K562 (cell line): ENCODE measurements around the gene ANO10. TPM values are rescaled to one million over a fixed set of nuclear protein-coding genes. Genes with fewer than 3 reads are reported as not detected.

ENCODE experiments used
- CBFA2T3 ChIP-seq: fragments of 450-650 bp; IDR thresholded peaks from 2 replicates; pipeline ENCODE4 v1.6.1; 2017
- ELF4 ChIP-seq: fragments of 450-650 bp; formaldehyde crosslinking; IDR thresholded peaks from 2 replicates; pipeline ENCODE4 v1.4.0; 2022; ENCODE audit warnings: missing genetic modification characterization
- MTF1 ChIP-seq: fragments of 250-450 bp; sonication (Bioruptor Pico); IDR thresholded peaks from 2 replicates; pipeline ENCODE4 v1.9.0; 2021; ENCODE audit warnings: moderate library complexity, mild to moderate bottlenecking, inconsistent platforms, borderline replicate concordance
- SMAD1 ChIP-seq: fragments of 150-350 bp; IDR thresholded peaks from 2 replicates; pipeline ENCODE4 v1.6.1; 2014; ENCODE audit warnings: low read length, low read depth; ENCODE audit not compliant: partially characterized antibody
- SPI1 ChIP-seq: IDR thresholded peaks from 2 replicates; pipeline ENCODE4 v1.6.1; 2011; ENCODE audit warnings: low read depth, low read length, control low read depth, borderline replicate concordance
- STAT5B ChIP-seq: fragments of 250-450 bp; sonication (Bioruptor Pico); IDR thresholded peaks from 2 replicates; pipeline ENCODE4 v1.8.0; 2021; ENCODE audit warnings: mild to moderate bottlenecking, inconsistent platforms
- ZEB2 ChIP-seq: fragments of 450-650 bp; IDR thresholded peaks from 2 replicates; pipeline ENCODE4 v1.6.1; 2016
- ZKSCAN1 ChIP-seq: fragments of 150-350 bp; IDR thresholded peaks from 2 replicates; pipeline ENCODE4 v1.6.1; 2016; ENCODE audit warnings: low read depth, low read length
- ZNF316 ChIP-seq: fragments of 450-650 bp; IDR thresholded peaks from 2 replicates; pipeline ENCODE4 v1.6.1; 2016
- polyA plus RNA-seq, 8 experiments: library from polyadenylated mRNA; depleted of rRNA in 4 of 8; stranded (reverse) in 5 of 8; unstranded in 3 of 8; fragments of >200 nt; fragmentation: Nextera tagmentation in 2 of 8; fragmentation: Illumina TruSeq in 1 of 8; extraction: Ambion mirVana in 2 of 8; extraction: Trizol in 1 of 8; gene quantifications; 2 replicates each; pipeline versions ENCODE4 v1.2.1 to v1.2.3, GENCODE V29; 2011 to 2014; ENCODE audit warnings: inconsistent platforms in 1 of 8, missing spikeins in 1 of 8
- total RNA-seq, 7 experiments: library from RNA; depleted of rRNA in 6 of 7; stranded (reverse); fragments of >200 nt in 6 of 7; fragmentation: Illumina TruSeq in 2 of 7; extraction: Trizol in 2 of 7; gene quantifications; 2 replicates each; pipeline versions ENCODE4 v1.2.1 to v1.2.3, GENCODE V29; 2011 to 2021; ENCODE audit warnings: low replicate concordance in 1 of 7
- TF ChIP-seq, protein P1 (sequence below): fragments of 200-600 bp; sonication (generic); IDR thresholded peaks from one replicate; pipeline ENCODE4 v1.6.1; 2012; ENCODE audit warnings: mild to moderate bottlenecking, low read depth, low read length, inconsistent platforms
- TF ChIP-seq, protein P2 (sequence below): IDR thresholded peaks from 2 replicates; pipeline ENCODE4 v1.6.1; 2012; ENCODE audit warnings: low read depth, low read length, improper control_type of control experiment, borderline replicate concordance
- TF ChIP-seq, protein P3 (sequence below), 3 experiments: IDR thresholded peaks in 2 of 3; conservative IDR thresholded peaks in 1 of 3; 2 replicates each; pipeline ENCODE4 v1.5.1; 2011 to 2012; ENCODE audit warnings: low read length in 3 of 3, mild to moderate bottlenecking in 3 of 3, control low read depth in 2 of 3, improper control_type of control experiment in 1 of 3, inconsistent platforms in 1 of 3, low read depth in 1 of 3, mixed read lengths in 1 of 3, moderate library complexity in 1 of 3; ENCODE audit not compliant: insufficient read depth in 2 of 3

Gene ANO10
- total and polyA plus RNA-seq, 9 of the 15 experiments (the other 6 are each of a cell fraction or from before 2014, with no cell fraction given) = 6.4 to 46.0 (median 32.3) TPM

DNA sequence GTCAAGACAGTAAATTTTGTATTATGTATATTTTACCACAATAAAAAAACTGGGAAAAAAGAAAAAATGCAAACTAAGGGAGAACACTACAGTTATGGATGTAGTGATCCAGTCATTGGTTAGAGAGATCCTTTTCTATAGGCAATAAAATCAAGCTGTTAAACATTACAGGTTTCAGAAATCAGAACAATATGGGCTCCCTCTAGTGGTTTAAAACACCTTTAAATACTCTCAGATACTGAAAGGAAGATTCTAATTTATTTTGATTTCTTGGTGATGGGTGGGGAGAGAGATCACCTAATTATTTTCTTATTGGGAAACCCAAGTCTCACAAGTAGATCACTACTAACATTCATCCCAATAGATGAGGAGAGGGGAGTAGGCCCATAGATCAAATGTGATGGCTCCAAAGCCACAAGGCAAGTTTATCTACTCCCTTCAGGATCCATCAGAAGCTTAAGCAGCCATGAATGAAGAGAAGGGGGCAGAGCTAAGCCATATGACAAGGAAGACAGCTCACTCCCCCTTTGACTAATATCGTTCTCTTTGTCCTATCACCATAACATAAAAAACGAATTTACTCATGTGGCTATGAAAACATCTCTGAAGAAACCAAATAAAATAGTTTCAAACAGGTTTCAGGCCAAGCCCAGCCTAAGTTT, 118.6 kb downstream of the ANO10 start (continued):
- TF ChIP-seq, protein P1, sequence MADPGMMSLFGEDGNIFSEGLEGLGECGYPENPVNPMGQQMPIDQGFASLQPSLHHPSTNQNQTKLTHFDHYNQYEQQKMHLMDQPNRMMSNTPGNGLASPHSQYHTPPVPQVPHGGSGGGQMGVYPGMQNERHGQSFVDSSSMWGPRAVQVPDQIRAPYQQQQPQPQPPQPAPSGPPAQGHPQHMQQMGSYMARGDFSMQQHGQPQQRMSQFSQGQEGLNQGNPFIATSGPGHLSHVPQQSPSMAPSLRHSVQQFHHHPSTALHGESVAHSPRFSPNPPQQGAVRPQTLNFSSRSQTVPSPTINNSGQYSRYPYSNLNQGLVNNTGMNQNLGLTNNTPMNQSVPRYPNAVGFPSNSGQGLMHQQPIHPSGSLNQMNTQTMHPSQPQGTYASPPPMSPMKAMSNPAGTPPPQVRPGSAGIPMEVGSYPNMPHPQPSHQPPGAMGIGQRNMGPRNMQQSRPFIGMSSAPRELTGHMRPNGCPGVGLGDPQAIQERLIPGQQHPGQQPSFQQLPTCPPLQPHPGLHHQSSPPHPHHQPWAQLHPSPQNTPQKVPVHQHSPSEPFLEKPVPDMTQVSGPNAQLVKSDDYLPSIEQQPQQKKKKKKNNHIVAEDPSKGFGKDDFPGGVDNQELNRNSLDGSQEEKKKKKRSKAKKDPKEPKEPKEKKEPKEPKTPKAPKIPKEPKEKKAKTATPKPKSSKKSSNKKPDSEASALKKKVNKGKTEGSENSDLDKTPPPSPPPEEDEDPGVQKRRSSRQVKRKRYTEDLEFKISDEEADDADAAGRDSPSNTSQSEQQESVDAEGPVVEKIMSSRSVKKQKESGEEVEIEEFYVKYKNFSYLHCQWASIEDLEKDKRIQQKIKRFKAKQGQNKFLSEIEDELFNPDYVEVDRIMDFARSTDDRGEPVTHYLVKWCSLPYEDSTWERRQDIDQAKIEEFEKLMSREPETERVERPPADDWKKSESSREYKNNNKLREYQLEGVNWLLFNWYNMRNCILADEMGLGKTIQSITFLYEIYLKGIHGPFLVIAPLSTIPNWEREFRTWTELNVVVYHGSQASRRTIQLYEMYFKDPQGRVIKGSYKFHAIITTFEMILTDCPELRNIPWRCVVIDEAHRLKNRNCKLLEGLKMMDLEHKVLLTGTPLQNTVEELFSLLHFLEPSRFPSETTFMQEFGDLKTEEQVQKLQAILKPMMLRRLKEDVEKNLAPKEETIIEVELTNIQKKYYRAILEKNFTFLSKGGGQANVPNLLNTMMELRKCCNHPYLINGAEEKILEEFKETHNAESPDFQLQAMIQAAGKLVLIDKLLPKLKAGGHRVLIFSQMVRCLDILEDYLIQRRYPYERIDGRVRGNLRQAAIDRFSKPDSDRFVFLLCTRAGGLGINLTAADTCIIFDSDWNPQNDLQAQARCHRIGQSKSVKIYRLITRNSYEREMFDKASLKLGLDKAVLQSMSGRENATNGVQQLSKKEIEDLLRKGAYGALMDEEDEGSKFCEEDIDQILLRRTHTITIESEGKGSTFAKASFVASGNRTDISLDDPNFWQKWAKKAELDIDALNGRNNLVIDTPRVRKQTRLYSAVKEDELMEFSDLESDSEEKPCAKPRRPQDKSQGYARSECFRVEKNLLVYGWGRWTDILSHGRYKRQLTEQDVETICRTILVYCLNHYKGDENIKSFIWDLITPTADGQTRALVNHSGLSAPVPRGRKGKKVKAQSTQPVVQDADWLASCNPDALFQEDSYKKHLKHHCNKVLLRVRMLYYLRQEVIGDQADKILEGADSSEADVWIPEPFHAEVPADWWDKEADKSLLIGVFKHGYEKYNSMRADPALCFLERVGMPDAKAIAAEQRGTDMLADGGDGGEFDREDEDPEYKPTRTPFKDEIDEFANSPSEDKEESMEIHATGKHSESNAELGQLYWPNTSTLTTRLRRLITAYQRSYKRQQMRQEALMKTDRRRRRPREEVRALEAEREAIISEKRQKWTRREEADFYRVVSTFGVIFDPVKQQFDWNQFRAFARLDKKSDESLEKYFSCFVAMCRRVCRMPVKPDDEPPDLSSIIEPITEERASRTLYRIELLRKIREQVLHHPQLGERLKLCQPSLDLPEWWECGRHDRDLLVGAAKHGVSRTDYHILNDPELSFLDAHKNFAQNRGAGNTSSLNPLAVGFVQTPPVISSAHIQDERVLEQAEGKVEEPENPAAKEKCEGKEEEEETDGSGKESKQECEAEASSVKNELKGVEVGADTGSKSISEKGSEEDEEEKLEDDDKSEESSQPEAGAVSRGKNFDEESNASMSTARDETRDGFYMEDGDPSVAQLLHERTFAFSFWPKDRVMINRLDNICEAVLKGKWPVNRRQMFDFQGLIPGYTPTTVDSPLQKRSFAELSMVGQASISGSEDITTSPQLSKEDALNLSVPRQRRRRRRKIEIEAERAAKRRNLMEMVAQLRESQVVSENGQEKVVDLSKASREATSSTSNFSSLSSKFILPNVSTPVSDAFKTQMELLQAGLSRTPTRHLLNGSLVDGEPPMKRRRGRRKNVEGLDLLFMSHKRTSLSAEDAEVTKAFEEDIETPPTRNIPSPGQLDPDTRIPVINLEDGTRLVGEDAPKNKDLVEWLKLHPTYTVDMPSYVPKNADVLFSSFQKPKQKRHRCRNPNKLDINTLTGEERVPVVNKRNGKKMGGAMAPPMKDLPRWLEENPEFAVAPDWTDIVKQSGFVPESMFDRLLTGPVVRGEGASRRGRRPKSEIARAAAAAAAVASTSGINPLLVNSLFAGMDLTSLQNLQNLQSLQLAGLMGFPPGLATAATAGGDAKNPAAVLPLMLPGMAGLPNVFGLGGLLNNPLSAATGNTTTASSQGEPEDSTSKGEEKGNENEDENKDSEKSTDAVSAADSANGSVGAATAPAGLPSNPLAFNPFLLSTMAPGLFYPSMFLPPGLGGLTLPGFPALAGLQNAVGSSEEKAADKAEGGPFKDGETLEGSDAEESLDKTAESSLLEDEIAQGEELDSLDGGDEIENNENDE = no peak
- no peak for TF ChIP-seq STAT5B
- TF ChIP-seq ZEB2 = no peak
- TF ChIP-seq, protein P2, sequence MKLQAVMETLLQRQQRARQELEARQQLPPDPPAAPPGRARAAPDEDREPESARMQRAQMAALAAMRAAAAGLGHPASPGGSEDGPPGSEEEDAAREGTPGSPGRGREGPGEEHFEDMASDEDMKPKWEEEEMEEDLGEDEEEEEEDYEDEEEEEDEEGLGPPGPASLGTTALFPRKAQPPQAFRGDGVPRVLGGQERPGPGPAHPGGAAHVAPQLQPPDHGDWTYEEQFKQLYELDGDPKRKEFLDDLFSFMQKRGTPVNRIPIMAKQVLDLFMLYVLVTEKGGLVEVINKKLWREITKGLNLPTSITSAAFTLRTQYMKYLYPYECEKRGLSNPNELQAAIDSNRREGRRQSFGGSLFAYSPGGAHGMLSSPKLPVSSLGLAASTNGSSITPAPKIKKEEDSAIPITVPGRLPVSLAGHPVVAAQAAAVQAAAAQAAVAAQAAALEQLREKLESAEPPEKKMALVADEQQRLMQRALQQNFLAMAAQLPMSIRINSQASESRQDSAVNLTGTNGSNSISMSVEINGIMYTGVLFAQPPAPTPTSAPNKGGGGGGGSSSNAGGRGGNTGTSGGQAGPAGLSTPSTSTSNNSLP = peak; percentile 84; the same call in 1 of the 2 replicates
- no peak for TF ChIP-seq MTF1
- TF ChIP-seq, protein P3, sequence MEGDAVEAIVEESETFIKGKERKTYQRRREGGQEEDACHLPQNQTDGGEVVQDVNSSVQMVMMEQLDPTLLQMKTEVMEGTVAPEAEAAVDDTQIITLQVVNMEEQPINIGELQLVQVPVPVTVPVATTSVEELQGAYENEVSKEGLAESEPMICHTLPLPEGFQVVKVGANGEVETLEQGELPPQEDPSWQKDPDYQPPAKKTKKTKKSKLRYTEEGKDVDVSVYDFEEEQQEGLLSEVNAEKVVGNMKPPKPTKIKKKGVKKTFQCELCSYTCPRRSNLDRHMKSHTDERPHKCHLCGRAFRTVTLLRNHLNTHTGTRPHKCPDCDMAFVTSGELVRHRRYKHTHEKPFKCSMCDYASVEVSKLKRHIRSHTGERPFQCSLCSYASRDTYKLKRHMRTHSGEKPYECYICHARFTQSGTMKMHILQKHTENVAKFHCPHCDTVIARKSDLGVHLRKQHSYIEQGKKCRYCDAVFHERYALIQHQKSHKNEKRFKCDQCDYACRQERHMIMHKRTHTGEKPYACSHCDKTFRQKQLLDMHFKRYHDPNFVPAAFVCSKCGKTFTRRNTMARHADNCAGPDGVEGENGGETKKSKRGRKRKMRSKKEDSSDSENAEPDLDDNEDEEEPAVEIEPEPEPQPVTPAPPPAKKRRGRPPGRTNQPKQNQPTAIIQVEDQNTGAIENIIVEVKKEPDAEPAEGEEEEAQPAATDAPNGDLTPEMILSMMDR (IDR thresholded peaks at IDR 0.05 in 2 of 3, conservative IDR thresholded peaks at IDR 0.05 in 1 of 3; ENCODE audit: insufficient read depth in 2 of 3, low read depth in 1 of 3, low read length in 3 of 3) = peak in 2 of 3 experiments; percentile 29 to 70; a peak in 3 of 6 replicates
- no peak for TF ChIP-seq ZKSCAN1
- 0 out of 2 replicates have a peak, but pooled peaks have one; percentile 57 for TF ChIP-seq ELF4
- TF ChIP-seq CBFA2T3 = peak; percentile 35; the same call in 1 of the 2 replicates
- 0 out of 2 replicates have a peak, but pooled peaks have one; percentile 16 for TF ChIP-seq ZNF316
- TF ChIP-seq SMAD1 = no peak
- no peak for TF ChIP-seq SPI1
